NCI-H146 treated with DMSO at 0.1 percent for 48 hours (cell line): ENCODE data around the gene ASIC2.
"Not testable (repeated sequence)": the region's sequence is repeated elsewhere in the genome, so short reads cannot be mapped to it uniquely, and the experiment has no call there.

Experiments
- DNase-seq: peaks from one replicate; lab custom pipeline; 2025; ENCODE audit not compliant: unreplicated experiment; lab: John Stamatoyannopoulos, UW

The ASIC2 gene

DNA sequence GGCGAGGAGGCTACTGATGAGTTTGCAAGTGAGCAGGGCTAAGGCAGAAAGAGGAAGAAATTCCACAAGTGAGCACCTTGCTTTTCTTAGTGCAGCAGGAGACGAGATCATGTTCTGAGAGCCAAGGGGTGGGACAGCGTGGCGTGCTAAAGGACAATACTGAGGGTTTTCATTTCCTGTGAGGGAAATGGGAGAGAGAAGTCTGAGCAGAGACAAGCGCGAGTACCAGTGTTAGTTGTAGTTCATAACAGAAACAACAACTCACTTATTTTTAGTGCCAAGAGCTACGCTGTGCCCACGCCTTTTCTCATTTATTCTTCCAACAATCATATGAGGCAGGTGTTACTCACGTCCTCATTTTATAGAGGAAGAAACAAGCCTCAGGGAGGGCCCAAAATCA is 299.1 kb downstream of the ASIC2 start:
- no peak for DNase-seq

DNA sequence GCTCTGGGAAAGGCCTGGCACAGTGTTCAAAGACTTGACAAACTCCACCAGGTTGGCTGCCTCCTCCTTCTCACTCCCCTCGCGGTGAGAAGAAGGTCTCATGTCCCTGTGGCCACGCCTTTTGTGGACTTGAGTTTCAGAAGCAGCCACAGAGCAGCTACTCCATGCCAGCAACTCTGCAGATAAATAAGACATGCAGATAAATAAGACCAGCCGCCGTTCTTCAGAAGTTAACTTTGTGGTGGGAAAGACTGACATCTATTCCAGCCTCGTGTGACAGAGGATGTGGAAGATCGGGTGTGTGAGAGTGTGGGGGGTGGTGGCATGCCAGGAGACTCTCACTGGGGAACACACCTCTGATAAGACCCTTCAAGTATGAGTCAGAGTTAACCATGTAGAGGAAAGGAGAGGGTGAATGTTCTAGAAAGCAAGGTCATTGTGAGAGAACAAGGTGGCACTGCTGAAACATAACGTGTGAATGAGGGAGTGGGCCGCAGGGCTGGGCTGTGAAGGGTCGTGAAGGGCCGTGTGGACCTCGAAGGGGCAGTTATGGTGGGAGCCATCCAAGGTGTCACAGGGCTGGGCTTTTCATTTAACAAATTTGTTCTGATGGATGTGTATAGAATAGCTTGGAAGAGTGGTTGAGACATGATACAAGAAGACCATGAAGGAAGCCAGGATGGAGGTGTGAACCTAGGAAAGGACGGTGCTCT is 300.6 kb downstream of the ASIC2 start:
- no peak for DNase-seq

DNA sequence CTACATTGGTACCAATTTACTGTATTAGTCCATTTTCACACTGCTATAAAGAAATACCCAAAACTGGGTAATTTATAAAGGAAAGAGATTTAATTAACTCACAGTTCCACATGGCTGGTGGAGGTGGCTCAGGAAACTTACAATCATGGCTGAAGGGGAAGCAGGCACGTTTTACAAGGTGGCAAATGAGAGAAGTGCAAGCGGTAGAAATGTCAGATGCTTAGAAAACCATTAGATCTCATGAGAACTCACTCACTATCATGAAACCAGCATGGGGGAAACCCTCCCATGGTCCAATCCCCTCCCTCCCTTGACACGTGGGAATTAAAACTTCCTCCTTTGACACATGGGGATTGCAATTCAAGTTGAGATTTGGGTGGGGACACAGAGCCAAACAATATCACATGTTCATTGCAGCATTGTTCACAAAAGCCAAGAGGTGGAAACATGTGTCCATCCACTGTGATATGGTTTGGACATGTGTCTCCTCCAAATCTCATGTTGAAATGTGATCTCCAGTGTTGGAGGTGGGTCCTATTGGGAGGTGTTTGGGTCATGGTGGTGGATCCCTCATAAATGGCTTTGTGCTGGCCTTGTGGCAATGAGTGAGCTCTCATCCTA is 304.5 kb downstream of the ASIC2 start:
- DNase-seq = no peak

DNA sequence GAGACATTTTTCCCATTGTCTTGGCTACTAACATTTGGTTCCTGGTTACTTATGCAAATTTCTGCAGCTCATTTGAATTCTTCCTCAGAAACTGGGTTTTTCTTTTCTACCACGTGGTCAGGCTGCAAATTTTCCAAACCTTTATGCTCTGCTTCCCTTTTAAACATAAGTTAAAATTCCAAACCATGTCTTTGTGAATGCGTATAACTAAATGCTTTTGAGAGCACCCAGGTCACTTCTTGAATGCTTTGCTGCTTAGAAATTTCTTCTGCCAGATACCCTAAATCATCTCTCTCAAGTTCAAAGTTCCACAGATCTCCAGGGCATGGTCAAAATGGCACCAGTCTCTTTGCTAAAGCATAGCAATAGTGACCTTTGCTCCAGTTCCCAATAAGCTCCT is 305.2 kb downstream of the ASIC2 start:
- DNase-seq = not testable (repeated sequence)

DNA sequence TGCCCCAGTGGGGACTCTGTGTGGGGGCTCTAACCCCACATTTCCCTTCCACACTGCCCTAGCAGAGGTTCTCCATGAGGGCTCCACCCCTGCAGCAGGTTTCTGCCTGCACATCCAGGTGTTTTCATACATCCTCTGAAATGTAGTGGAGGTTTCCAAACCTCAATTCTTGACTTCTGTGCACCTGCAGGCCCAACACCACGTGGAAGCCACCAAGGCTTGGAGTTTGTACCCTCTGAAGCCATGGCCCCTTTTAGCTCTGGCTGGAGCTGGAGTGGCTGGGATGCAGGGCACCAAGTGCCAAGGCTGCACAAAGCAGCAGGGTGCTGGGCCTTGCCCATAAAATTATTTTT is 305.7 kb downstream of the ASIC2 start:
- not testable (repeated sequence) for DNase-seq

DNA sequence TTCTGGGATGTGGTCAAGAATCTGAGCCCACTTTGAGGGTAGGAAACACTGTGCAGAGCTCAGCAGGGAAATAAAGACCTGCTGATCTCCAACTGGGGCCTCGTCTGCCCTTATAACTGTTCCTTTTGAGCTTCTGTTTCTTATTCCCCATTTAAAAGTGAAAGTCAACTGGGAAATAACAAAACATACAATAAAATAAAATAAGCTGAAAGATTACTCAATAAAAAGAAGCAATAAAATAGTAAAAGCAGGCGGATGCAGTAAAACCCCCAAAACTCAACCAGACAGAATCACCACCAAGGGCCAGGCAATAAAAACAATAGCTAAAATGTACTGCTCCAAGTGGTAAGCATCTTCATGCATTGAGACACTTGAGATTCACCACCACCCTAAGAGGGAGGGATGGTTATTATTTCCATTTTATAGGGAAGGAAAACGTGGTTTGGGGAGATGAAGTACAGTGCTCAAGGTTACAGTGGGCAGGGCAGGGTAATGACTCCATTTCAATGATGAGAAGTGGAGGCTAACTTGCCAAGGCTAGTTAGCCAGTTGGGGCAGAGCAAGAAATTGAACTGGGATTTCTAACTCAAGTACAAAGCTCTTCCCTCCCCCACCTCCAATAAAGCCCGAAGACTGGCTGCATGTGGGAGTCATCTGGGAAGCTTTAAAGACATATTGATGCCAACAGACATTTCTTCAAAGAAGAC is 307.9 kb downstream of the ASIC2 start:
- no peak for DNase-seq

DNA sequence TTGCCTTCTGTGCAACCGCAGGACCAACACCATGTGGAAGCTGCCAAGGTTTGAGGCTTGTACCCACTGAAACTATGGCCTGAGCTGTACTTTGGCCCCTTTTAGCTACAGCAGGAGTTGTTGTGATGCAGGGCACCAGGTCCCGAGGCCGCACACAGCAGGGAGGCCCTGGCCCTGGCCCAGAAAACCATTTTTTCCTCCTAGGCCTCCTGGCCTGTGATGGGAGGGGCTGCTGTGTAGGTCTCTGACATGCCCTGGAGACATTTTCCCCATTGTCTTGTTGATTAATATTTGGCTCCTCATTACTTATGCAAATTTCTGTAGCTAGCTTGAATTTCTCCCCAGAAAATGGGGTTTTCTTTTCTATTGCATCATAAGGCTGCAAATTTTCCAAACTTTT is 311.5 kb downstream of the ASIC2 start:
- not testable (repeated sequence) for DNase-seq

DNA sequence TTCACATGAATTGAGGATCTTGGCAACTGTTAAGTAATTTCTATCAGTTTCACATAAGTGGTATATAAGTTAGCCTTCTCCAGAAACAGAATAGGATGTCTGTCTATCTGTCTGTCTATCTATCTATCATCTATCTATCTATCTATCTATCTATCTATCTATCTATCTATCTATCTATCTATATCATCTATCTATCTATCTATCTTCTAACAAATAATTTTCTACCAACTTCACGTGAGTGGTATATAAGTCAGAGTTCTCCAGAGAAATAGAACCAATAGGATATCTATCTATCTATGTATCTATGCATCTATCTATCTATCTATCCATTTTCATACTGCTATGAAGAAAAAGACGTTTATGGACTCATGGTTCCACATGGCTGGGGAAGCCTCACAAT is 312.9 kb downstream of the ASIC2 start:
- DNase-seq = no peak

DNA sequence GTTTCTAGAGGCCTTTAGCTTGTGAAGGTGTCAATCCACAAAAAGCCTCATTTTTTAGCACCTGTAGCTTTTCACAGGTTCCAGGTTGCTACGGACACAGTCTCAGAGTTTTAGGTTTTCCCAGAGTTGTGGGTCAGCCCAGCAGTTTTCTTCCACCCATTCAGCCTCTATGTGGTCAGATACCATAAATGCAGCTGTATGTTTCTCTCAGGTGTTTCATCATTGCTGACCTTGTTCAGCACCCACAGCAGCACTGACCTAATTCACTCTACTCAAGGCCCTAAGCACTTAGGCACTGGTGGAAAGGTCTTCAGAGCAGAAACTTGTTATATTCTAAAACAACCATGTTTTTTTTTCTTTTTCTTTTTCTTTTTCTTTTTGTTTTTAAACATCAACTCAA is 316.5 kb downstream of the ASIC2 start:
- DNase-seq = no peak

DNA sequence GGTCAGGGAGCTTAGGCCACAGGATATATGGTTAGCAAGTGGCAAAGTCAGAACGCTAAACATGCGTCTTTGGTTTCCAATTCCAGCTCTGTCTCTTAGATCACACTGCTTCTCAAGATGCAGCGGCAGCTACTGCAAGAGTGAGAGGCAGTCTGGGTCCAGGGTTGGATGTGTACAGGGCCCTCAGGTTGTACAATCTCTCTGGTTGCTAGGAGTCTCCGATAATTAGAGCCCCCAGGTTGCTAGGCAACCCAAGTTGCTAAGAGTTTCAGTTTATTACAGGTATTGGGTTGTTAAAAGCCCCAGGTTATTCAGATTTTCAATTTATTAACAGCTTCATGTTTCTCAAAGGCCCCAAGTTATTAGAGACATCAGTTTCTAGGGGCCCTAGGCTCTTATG is 317.0 kb downstream of the ASIC2 start:
- no peak for DNase-seq

DNA sequence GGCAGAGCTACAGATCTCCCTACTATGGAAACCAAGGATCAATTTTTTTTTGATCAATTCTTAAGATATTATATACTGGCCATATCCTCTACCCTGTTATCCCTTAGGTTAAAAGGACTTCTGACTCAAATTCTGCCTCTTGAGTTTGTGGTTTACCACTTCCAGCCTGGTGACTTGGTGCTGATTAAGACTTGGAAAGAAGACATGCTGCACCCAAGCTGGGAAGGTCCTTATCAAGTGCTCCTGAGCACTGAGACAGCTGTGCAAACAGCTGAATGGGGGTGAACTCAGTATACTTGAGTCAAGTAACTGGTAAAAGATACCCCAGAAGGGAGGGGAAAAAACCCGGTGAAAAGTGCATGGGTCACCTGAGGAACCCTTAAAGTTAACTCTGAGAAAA is 321.9 kb downstream of the ASIC2 start:
- no peak for DNase-seq

DNA sequence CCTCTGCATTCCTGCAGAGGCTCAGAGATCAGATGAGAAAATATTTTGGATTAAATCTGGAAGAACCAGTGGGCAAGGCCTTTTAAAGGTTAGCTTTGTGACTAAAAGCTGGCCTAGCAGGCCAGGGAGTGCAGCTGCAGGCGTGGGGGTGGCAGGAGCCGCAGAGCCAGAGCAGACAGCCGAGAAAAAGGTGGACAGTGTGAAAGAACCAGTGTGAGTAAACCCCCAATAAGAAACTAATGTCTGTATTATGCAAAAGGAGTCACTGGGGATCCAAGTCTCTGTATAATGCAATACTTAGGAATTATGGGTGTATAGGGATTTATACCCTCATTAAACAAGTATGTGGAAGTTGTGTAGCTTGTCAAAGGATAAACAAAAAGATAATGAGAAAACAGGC is 322.8 kb downstream of the ASIC2 start:
- DNase-seq = no peak

DNA sequence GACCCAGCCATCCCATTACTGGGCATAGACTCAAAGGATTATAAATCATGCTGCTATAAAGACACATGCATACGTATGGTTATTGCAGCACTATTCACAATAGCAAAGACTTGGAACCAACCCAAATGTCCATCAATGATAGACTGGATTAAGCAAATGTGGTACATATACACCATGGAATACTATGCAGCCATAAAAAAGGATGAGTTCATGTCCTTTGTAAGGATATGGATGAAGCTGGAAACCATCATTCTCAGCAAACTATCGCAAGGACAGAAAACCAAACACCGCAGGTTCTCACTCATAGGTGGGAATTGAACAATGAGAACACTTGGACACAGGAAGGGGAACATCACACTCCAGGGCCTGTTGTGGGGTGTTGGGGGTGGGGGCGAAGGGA is 323.9 kb downstream of the ASIC2 start:
- DNase-seq = not testable (repeated sequence)

DNA sequence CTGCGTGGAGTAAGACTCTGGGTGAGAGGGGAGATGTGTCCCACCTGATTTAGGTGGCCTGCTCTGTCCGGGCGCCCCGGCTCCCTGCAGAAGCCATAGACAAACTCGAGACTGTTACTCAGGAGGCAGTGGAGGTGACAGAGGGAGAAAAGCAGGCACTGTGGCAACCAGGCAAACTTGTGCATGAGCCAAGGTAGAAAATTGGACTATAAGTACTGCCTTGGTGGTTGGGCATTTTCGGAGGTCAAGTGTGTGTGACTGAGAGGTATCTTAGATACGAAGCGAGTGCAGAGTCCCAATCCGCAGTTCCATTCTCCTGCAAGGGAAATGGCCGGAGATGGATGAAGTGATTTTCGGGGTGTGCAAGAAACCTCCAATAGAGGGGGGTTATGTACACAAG is 328.6 kb downstream of the ASIC2 start:
- DNase-seq = no peak
